Nephron progenitor cell (in vitro differentiated cells): ENCODE results near the gene USP48.

Source experiments
- DNase-seq: peaks from one replicate; pipeline ENCODE4 v3.0.0; 2021
- H3K27ac Mint-ChIP-seq: 2 replicates; pipeline ENCODE4 v1.8.0; 2021; ENCODE audit warnings: mild to moderate bottlenecking, moderate library complexity, mixed read lengths
- H3K27me3 Mint-ChIP-seq: 2 replicates; pipeline ENCODE4 v1.8.0; 2021; ENCODE audit warnings: mild to moderate bottlenecking, low read depth, mixed read lengths; ENCODE audit not compliant: poor library complexity
- H3K36me3 Mint-ChIP-seq: 2 replicates; pipeline ENCODE4 v1.8.0; 2021; ENCODE audit warnings: low read depth, mixed read lengths
- H3K4me1 Mint-ChIP-seq: 2 replicates; pipeline ENCODE4 v1.8.0; 2021; ENCODE audit warnings: mixed read lengths
- H3K4me3 Mint-ChIP-seq: 2 replicates; pipeline ENCODE4 v1.8.0; 2021; ENCODE audit warnings: mild to moderate bottlenecking, moderate library complexity, mixed read lengths
- H3K9me3 Mint-ChIP-seq: 2 replicates; pipeline ENCODE4 v1.8.0; 2021; ENCODE audit warnings: mild to moderate bottlenecking, moderate library complexity, mixed read lengths
- TF ChIP-seq, protein P1 (sequence below): fragments of 200-600 bp; sonication (generic); IDR thresholded peaks from 2 replicates; pipeline ENCODE4 v1.5.0; 2021; ENCODE audit warnings: antibody characterized with exemption

USP48 gene

DNA sequence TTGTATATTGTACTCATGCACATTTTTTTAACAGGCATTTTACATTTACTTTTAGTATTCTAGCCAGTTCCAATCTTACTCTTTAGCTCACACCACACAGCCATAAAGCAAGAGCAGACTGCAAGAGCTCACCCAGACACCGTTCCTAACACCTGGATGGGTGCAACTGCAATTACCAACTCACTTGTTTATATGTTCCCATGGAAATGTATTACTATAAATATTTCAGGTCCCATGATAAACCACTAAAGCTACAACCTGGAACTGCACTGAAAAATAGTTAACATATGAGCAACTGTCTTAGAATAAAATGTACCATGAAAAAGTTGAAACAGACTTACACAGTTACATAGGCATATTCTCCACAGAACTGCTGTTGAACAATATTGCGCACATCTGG is 30.8 kb downstream of the USP48 start:
- TF ChIP-seq, protein P1, sequence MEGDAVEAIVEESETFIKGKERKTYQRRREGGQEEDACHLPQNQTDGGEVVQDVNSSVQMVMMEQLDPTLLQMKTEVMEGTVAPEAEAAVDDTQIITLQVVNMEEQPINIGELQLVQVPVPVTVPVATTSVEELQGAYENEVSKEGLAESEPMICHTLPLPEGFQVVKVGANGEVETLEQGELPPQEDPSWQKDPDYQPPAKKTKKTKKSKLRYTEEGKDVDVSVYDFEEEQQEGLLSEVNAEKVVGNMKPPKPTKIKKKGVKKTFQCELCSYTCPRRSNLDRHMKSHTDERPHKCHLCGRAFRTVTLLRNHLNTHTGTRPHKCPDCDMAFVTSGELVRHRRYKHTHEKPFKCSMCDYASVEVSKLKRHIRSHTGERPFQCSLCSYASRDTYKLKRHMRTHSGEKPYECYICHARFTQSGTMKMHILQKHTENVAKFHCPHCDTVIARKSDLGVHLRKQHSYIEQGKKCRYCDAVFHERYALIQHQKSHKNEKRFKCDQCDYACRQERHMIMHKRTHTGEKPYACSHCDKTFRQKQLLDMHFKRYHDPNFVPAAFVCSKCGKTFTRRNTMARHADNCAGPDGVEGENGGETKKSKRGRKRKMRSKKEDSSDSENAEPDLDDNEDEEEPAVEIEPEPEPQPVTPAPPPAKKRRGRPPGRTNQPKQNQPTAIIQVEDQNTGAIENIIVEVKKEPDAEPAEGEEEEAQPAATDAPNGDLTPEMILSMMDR = no peak
- Mint-ChIP-seq H3K4me3 (no peak overlapping the region), H3K9me3 (no peaks in the 10 kb centered on the region), H3K27ac (no peak overlapping the region), H3K27me3 (no peaks in the 10 kb centered on the region), H3K4me1 (no peaks in the 10 kb centered on the region), H3K36me3 (peaks cover 39% of the 10 kb centered on the region)
- DNase-seq = no peak

GRCh38 chr1:21751281-21751680 is 31.7 kb downstream of the USP48 start:
- DNase-seq = no peak
- H3K27me3 Mint-ChIP-seq = no peaks in the 10 kb centered on the region
- no peak overlapping the region for H3K27ac Mint-ChIP-seq
- H3K4me1 Mint-ChIP-seq = no peaks in the 10 kb centered on the region
- H3K4me3 Mint-ChIP-seq = no peak overlapping the region
- H3K36me3 Mint-ChIP-seq = peaks cover 33% of the 10 kb centered on the region
- TF ChIP-seq, protein P1 = no peak
- no peaks in the 10 kb centered on the region for H3K9me3 Mint-ChIP-seq

DNA sequence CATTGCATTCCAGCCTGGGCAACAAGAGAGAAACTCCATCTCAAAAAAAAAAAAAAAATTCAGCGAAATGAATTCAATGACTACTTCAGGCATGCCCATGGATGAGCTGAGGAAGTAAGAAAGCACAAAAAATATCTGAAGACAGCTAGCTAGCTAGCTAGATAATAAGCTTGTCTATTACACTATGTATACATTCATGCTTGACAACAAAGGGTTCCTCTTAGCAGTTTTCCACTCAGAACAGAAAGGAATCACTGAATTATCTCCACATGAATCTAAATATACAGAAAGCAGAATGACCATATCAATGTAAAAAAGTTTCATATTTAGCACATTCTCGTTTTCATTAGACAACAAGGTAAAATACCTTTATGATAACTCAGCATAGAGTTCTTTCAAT is 32.1 kb downstream of the USP48 start:
- no peak for DNase-seq
- Mint-ChIP-seq H3K9me3 (no peaks in the 10 kb centered on the region), H3K4me1 (no peaks in the 10 kb centered on the region), H3K36me3 (peaks cover 31% of the 10 kb centered on the region), H3K27me3 (no peaks in the 10 kb centered on the region), H3K27ac (no peak overlapping the region), H3K4me3 (no peak overlapping the region)
- TF ChIP-seq, protein P1 = no peak

- DNase-seq = no peak
- no peaks in the 10 kb centered on the region for H3K9me3 Mint-ChIP-seq
- H3K4me3 Mint-ChIP-seq = no peak overlapping the region
- TF ChIP-seq, protein P1 = no peak
- H3K27me3 Mint-ChIP-seq = no peaks in the 10 kb centered on the region
- peaks cover 34% of the 10 kb centered on the region for H3K36me3 Mint-ChIP-seq
- peak overlapping the region; percentile 93 for H3K27ac Mint-ChIP-seq
- H3K4me1 Mint-ChIP-seq = no peaks in the 10 kb centered on the region
These were observed 33.0 kb downstream of the USP48 start for GRCh38 chr1:21749859-21750468.

DNA sequence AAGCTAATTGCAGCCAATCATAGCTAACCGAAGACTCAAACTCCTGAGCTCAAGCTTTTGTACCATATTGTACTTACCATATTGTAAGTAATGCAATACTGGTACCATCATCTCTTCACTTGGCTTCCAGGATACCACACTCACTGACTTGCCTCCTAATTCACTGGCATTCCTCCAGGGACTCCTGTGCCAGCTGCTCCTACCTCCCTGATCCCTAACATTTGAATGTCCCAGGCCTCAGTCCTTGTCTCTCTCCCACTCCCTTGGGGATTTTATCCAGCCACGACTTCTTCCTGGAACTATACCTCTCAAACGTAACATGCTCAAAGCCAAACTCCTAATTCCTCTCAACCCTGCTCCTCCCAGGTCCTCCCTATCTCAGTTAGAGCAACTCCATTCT is 33.8 kb downstream of the USP48 start:
- Mint-ChIP-seq H3K36me3 (peaks cover 30% of the 10 kb centered on the region), H3K27me3 (no peaks in the 10 kb centered on the region), H3K27ac (no peak overlapping the region), H3K4me3 (no peak overlapping the region), H3K9me3 (no peaks in the 10 kb centered on the region), H3K4me1 (no peaks in the 10 kb centered on the region)
- DNase-seq = no peak
- TF ChIP-seq, protein P1 = no peak

- DNase-seq = no peak
- H3K9me3 Mint-ChIP-seq = no peaks in the 10 kb centered on the region
- peaks cover 5% of the 10 kb centered on the region for H3K4me1 Mint-ChIP-seq
- H3K27me3 Mint-ChIP-seq = no peaks in the 10 kb centered on the region
- H3K36me3 Mint-ChIP-seq = peaks cover 31% of the 10 kb centered on the region
- TF ChIP-seq, protein P1 = no peak
- H3K27ac Mint-ChIP-seq = peak overlapping the region; percentile 55
- H3K4me3 Mint-ChIP-seq = no peak overlapping the region
These were observed 39.5 kb downstream of the USP48 start for GRCh38 chr1:21743476-21743875.
